Measurements from ENCODE around the gene ALMS1. TPM values are rescaled to one million over a fixed set of nuclear protein-coding genes. Genes with fewer than 3 reads are reported as not detected.

ALMS1 gene
- total and polyA plus RNA-seq, 9 of the 15 experiments (the other 6 are each of a cell fraction or from before 2014, with no cell fraction given): 1.4 to 26.3 (median 13.6) TPM

DNA sequence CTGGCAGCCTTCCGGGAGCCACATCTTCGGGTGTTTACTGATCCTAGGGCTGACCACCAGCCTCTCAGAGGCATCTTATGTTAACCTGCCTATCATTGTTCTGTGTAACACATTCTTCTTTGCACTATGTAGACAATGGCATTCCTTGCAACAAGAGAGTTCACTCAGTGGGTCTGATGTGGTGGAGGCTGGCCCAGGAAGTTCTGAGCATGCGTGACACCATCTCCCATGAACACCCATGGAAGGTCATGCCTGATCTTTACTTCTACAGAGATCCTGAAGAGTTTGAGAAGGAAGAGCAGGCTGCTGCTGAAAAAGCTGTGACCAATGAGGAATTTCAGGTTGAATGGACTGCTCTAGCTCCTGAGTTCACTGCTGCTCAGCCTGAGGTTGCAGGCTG, 15.3 kb upstream of the ALMS1 start:
- POLR2A ChIA-PET: interaction anchor here (0.8 kb wide), 1 partner anchor 10 kb away, joined by 3 read pairs; no protein-coding TSS in a partner anchor
- Histone ChIP-seq H3K79me2 (ENCODE audit: control insufficient read depth, insufficient read depth, low read length) (no peaks in the 10 kb centered on the region), H3K9me3 (replicated peaks; ENCODE audit: control insufficient read depth, insufficient read depth, low read depth, low read length) (no peaks in the 10 kb centered on the region), H3K9ac (ENCODE audit: insufficient read depth in 1 of 2, low read depth in 2 of 2, low read length in 2 of 2) (no peak overlapping the region), H3K4me2 (ENCODE audit: insufficient read depth, low read length) (no peak overlapping the region), H4K20me1 (replicated peaks; ENCODE audit: control insufficient read depth, insufficient read depth, low read length) (no peaks in the 10 kb centered on the region), H3K27me3 (ENCODE audit: control insufficient read depth in 2 of 2, insufficient read depth in 2 of 2, low read length in 2 of 2) (peaks cover 0 to 8% of the 10 kb centered on the region in 2 experiments; a peak in 2 of 5 replicates), H3K36me3 (ENCODE audit: control insufficient read depth, insufficient read depth, low read length) (no peaks in the 10 kb centered on the region), H3K4me1 (replicated peaks in 1 of 2; ENCODE audit: control insufficient read depth in 2 of 2, insufficient read depth in 2 of 2, low read length in 2 of 2) (peaks cover 0 to 2% of the 10 kb centered on the region in 2 experiments; a peak in 1 of 5 replicates), H3K27ac (ENCODE audit: extremely low read depth, low read depth, low read length) (no peak overlapping the region), H3K4me3 (no peak overlapping the region), H3K9me1 (ENCODE audit: control insufficient read depth, insufficient read depth, low read length) (no peaks in the 10 kb centered on the region), H2AFZ (ENCODE audit: low read depth, low read length) (no peak overlapping the region)
- ATAC-seq (no peak), FAIRE-seq (no peak), DNase-seq (ENCODE audit: extremely low read depth in 1 of 4, low spot score in 3 of 4) (no peak)
- intact Hi-C loops (cut with micrococcal nuclease) (loop anchor here (5.0 kb wide), 1 partner anchor 73 kb away; no protein-coding TSS in a partner anchor), in situ Hi-C loops (cut with MboI) (no loop called here)
- CTCF ChIA-PET (ENCODE audit: low intra/inter-chr PET ratio): no interaction called here
- 4% methylated on average over 3 of the region's 3 CpGs for WGBS (ENCODE audit: insufficient coverage, low coverage, missing lambda C conversion rate)
- no TSS peak for BruUV-seq (replicated peaks)
- TF ChIP-seq, protein P1, sequence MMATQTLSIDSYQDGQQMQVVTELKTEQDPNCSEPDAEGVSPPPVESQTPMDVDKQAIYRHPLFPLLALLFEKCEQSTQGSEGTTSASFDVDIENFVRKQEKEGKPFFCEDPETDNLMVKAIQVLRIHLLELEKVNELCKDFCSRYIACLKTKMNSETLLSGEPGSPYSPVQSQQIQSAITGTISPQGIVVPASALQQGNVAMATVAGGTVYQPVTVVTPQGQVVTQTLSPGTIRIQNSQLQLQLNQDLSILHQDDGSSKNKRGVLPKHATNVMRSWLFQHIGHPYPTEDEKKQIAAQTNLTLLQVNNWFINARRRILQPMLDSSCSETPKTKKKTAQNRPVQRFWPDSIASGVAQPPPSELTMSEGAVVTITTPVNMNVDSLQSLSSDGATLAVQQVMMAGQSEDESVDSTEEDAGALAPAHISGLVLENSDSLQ (IDR thresholded peaks at IDR 0.05): no peak
- peak; percentile 60 to 66 for TF ChIP-seq NRF1 (conservative IDR thresholded peaks at IDR 0.05 in 1 of 2, IDR thresholded peaks at IDR 0.05 in 1 of 2)

DNA sequence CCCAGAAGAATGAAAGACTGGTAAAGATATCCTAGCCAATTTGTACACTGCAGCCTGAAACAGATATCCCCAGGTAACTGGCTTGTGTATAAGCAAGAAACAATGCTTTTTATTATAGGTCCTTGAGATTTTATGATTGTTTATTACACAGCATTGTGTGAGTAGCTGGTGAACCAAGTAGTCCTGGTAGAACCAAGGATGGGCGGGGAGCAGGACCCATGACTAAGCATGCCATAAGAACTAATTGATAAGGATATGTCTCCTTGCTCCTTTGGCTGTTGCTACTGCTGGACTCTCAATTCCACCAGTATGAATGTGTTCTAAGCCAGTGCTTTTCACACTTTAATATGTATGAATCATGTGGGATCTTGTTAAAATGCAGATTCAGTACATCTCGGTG, 12.3 kb upstream of the ALMS1 start:
- WGBS (ENCODE audit: insufficient coverage, low coverage, missing lambda C conversion rate): 0% methylated on average over 2 of the region's 2 CpGs
- Histone ChIP-seq H3K9me1 (ENCODE audit: control insufficient read depth, insufficient read depth, low read length) (no peaks in the 10 kb centered on the region), H3K27ac (ENCODE audit: extremely low read depth, low read depth, low read length) (no peak overlapping the region), H3K4me3 (no peak overlapping the region), H3K9ac (ENCODE audit: insufficient read depth in 1 of 2, low read depth in 2 of 2, low read length in 2 of 2) (no peak overlapping the region), H3K9me3 (replicated peaks; ENCODE audit: control insufficient read depth, insufficient read depth, low read depth, low read length) (no peaks in the 10 kb centered on the region), H3K4me1 (replicated peaks in 1 of 2; ENCODE audit: control insufficient read depth in 2 of 2, insufficient read depth in 2 of 2, low read length in 2 of 2) (peaks cover 0 to 2% of the 10 kb centered on the region in 2 experiments; a peak in 1 of 5 replicates), H3K36me3 (ENCODE audit: control insufficient read depth, insufficient read depth, low read length) (no peaks in the 10 kb centered on the region), H3K27me3 (ENCODE audit: control insufficient read depth in 2 of 2, insufficient read depth in 2 of 2, low read length in 2 of 2) (peaks cover 0 to 18% of the 10 kb centered on the region in 2 experiments; a peak in 3 of 5 replicates), H3K79me2 (ENCODE audit: control insufficient read depth, insufficient read depth, low read length) (no peaks in the 10 kb centered on the region), H4K20me1 (replicated peaks; ENCODE audit: control insufficient read depth, insufficient read depth, low read length) (no peaks in the 10 kb centered on the region), H3K4me2 (ENCODE audit: insufficient read depth, low read length) (no peak overlapping the region), H2AFZ (ENCODE audit: low read depth, low read length) (no peak overlapping the region)
- no peak for ATAC-seq
- TF ChIP-seq KLF6 (CRISPR knock-in tag; IDR thresholded peaks at IDR 0.05; ENCODE audit: borderline replicate concordance): no peak
- 0 out of 2 replicates have a peak, but pooled peaks have one; percentile 10 for TF ChIP-seq MAFG (tag; conservative IDR thresholded peaks at IDR 0.05)
- TF ChIP-seq NFE2 (IDR thresholded peaks at IDR 0.05; ENCODE audit: low read depth): peak; percentile 44; the same call in 1 of the 2 replicates
- in situ Hi-C loops (cut with MboI): no loop called here
- intact Hi-C loops (cut with micrococcal nuclease): loop anchor here (5.0 kb wide), 1 partner anchor 76 kb away; no protein-coding TSS in a partner anchor
- no TSS peak for BruUV-seq (replicated peaks)
- POLR2A ChIA-PET: interaction anchor here (0.6 kb wide), 1 partner anchor 139 kb away, joined by 3 read pairs; no protein-coding TSS in a partner anchor
- CTCF ChIA-PET (ENCODE audit: low intra/inter-chr PET ratio): no interaction called here
- DNase-seq (ENCODE audit: extremely low read depth in 1 of 4, low spot score in 3 of 4): peak; percentile 7 to 37 (median 24)
- FAIRE-seq: no peak

Measured in K562 (cell line).